Vagina (tissue), 2 donors: ENCODE data around the gene SERPINI1.

Experiments
- POLR2A ChIP-seq, 2 donors: fragments of 450-650 bp; IDR thresholded peaks; one replicate each; pipeline ENCODE4 v1.6.1; 2017; ENCODE audit warnings: antibody characterized with exemption in 2 of 2, mild to moderate bottlenecking in 2 of 2, moderate library complexity in 2 of 2
- POLR2AphosphoS5 ChIP-seq, 2 donors: sonication (generic); formaldehyde crosslinking; IDR thresholded peaks; one replicate each; pipeline ENCODE4 v1.9.0; 2017; ENCODE audit warnings: antibody characterized with exemption in 2 of 2, mild to moderate bottlenecking in 2 of 2, low read depth in 1 of 2; ENCODE audit not compliant: insufficient read depth in 1 of 2
- TF ChIP-seq, protein P1 (sequence below), 3 experiments: fragments of 450-650 bp in 2 of 3; fragments of 200-600 bp in 1 of 3; sonication (generic) in 1 of 3; IDR thresholded peaks; one replicate each; pipeline ENCODE4 v1.5.1; 2017 to 2019; ENCODE audit warnings: antibody characterized with exemption in 3 of 3, mild to moderate bottlenecking in 2 of 3, moderate library complexity in 2 of 3

- TF ChIP-seq, protein P1, sequence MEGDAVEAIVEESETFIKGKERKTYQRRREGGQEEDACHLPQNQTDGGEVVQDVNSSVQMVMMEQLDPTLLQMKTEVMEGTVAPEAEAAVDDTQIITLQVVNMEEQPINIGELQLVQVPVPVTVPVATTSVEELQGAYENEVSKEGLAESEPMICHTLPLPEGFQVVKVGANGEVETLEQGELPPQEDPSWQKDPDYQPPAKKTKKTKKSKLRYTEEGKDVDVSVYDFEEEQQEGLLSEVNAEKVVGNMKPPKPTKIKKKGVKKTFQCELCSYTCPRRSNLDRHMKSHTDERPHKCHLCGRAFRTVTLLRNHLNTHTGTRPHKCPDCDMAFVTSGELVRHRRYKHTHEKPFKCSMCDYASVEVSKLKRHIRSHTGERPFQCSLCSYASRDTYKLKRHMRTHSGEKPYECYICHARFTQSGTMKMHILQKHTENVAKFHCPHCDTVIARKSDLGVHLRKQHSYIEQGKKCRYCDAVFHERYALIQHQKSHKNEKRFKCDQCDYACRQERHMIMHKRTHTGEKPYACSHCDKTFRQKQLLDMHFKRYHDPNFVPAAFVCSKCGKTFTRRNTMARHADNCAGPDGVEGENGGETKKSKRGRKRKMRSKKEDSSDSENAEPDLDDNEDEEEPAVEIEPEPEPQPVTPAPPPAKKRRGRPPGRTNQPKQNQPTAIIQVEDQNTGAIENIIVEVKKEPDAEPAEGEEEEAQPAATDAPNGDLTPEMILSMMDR (IDR thresholded peaks at IDR 0.05): no peak
- TF ChIP-seq POLR2AphosphoS5 (IDR thresholded peaks at IDR 0.05; ENCODE audit: insufficient read depth in 1 of 2, low read depth in 1 of 2) (no peak), POLR2A (IDR thresholded peaks at IDR 0.05) (no peak)
These were observed 1.5 kb upstream of the SERPINI1 start for GRCh38 chr3:167733961-167734497.
